ENCODE measurements around the gene USP34.
A peak's percentile ranks its signal among the peaks of the same experiment; 100 is the strongest.

The USP34 gene

DNA sequence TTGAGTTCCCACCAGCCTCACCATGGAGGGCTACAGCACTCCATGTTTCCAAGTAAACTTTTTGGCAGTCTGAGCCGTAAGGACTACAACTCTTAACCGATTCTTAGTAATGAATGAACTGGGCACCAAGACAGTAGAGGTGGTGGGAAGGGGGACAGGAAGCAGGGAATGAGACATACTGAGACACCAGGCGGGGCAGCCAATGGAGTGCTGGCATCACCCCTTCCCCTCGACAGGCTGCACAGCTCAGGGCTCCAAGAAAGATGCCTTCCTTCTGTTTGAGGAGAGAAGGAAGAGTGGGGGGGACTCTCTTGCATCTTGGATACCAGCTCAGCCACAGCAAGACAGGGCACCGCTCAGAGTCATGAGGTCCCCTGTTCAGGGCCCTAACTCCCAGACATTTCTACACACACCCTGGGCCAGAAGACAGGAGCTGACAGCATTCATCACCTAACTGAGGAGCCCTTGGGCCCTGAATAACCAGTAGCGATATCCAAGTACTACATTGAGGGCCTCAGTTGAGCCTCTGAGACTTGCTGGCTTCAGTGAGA, 45.2 kb downstream of the USP34 start:
- TF ChIP-seq, protein P1, sequence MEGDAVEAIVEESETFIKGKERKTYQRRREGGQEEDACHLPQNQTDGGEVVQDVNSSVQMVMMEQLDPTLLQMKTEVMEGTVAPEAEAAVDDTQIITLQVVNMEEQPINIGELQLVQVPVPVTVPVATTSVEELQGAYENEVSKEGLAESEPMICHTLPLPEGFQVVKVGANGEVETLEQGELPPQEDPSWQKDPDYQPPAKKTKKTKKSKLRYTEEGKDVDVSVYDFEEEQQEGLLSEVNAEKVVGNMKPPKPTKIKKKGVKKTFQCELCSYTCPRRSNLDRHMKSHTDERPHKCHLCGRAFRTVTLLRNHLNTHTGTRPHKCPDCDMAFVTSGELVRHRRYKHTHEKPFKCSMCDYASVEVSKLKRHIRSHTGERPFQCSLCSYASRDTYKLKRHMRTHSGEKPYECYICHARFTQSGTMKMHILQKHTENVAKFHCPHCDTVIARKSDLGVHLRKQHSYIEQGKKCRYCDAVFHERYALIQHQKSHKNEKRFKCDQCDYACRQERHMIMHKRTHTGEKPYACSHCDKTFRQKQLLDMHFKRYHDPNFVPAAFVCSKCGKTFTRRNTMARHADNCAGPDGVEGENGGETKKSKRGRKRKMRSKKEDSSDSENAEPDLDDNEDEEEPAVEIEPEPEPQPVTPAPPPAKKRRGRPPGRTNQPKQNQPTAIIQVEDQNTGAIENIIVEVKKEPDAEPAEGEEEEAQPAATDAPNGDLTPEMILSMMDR (IDR thresholded peaks at IDR 0.05; ENCODE audit: low read depth, low read length, missing control alignments), result no peak
- in situ Hi-C loops (cut with HindIII; ENCODE audit: low pct_ligation_motif_present, low sequenced_read_pairs), result no loop called here
- Histone ChIP-seq H3K4me3 (ENCODE audit: low read depth, low read length) (no peak overlapping the region), H3K27ac (no peak overlapping the region), H3K27me3 (replicated peaks) (no peaks in the 10 kb centered on the region), H3K36me3 (replicated peaks) (no peaks in the 10 kb centered on the region)
- no peak for DNase-seq

DNA sequence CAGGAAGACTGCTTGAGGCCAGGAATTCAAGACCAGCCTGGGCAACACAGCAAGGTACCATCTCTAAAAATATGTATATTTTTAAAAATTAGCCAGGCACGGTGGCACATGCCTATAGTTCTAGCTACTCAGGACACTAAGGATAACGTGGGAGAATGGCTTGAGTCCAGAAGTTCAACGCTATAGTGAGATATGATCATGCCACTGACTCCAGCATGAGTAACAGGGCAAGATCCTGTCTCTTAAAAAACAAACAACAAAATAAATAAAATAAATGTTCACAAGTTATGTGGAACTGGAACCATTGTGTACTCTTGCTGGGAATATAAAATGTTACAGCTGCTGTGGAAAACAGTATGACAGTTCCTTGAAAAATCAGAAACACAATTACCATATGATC, 47.2 kb downstream of the USP34 start:
- Histone ChIP-seq H3K27ac (no peak overlapping the region), H3K4me3 (ENCODE audit: low read depth, low read length) (no peak overlapping the region), H3K27me3 (replicated peaks) (no peaks in the 10 kb centered on the region), H3K36me3 (replicated peaks) (no peaks in the 10 kb centered on the region)
- in situ Hi-C loops (cut with HindIII; ENCODE audit: low pct_ligation_motif_present, low sequenced_read_pairs), result no loop called here
- TF ChIP-seq, protein P1 (IDR thresholded peaks at IDR 0.05; ENCODE audit: low read depth, low read length, missing control alignments), result no peak
- peak; percentile 67 for DNase-seq

GRCh38 chr2:61421611-61422010, 49.3 kb downstream of the USP34 start:
- no peaks in the 10 kb centered on the region for H3K36me3 ChIP-seq (replicated peaks)
- H3K27me3 ChIP-seq (replicated peaks), result no peaks in the 10 kb centered on the region
- TF ChIP-seq, protein P1 (IDR thresholded peaks at IDR 0.05; ENCODE audit: low read depth, low read length, missing control alignments), result no peak
- H3K27ac ChIP-seq, result no peak overlapping the region
- no peak overlapping the region for H3K4me3 ChIP-seq (ENCODE audit: low read depth, low read length)
- DNase-seq, result no peak
- in situ Hi-C loops (cut with HindIII; ENCODE audit: low pct_ligation_motif_present, low sequenced_read_pairs), result no loop called here

DNA sequence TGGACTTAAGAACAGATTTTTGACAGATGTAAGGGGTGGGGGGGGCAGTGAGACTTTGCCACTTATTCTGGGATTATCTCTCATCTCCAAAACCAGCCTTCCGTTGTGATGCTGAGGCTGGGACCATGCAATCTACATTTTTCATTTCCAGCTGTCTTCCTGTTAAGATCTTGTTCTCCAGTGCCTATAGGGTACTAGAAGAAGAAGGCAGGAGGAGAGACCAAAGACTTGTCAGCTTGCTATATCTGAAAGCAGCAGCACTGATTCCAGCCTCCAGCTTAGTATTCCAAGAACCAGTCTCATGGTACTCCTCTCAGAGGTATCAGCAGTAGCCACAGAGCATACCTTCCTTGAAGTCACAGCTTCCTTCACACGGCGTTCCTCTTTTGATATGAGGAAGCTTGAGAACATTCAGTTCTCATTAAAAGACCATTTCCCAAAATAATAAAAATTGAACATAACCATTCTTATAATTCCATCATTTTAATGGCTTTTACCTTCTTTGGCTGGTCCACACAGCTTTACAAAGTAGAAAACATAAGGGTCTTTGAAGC, 49.8 kb downstream of the USP34 start:
- Histone ChIP-seq H3K27me3 (replicated peaks) (no peaks in the 10 kb centered on the region), H3K4me3 (ENCODE audit: low read depth, low read length) (no peak overlapping the region), H3K27ac (no peak overlapping the region), H3K36me3 (replicated peaks) (no peaks in the 10 kb centered on the region)
- TF ChIP-seq, protein P1 (IDR thresholded peaks at IDR 0.05; ENCODE audit: low read depth, low read length, missing control alignments), result no peak
- DNase-seq, result no peak
- in situ Hi-C loops (cut with HindIII; ENCODE audit: low pct_ligation_motif_present, low sequenced_read_pairs), result no loop called here

DNA sequence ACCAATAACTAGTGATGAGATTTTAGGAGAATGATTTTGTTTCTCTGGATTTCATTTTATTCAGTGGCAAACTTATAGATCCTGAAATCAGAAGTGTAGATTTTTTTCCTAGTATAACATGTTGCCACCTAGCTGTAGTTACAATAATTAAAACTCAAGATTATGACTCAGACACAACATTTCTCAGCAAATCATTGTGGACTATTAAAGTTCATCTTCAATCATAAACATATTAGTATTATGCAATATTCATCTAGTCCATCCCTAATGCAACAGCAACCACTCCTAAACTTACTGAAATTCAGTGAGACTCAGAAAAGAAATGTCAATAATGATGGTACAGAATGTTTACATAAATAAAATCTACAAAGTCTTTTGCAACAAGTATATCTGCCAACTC, 51.3 kb downstream of the USP34 start:
- Histone ChIP-seq H3K27ac (no peak overlapping the region), H3K4me3 (ENCODE audit: low read depth, low read length) (no peak overlapping the region), H3K27me3 (replicated peaks) (no peaks in the 10 kb centered on the region), H3K36me3 (replicated peaks) (no peaks in the 10 kb centered on the region)
- in situ Hi-C loops (cut with HindIII; ENCODE audit: low pct_ligation_motif_present, low sequenced_read_pairs), result no loop called here
- DNase-seq, result no peak
- TF ChIP-seq, protein P1 (IDR thresholded peaks at IDR 0.05; ENCODE audit: low read depth, low read length, missing control alignments), result no peak

DNA sequence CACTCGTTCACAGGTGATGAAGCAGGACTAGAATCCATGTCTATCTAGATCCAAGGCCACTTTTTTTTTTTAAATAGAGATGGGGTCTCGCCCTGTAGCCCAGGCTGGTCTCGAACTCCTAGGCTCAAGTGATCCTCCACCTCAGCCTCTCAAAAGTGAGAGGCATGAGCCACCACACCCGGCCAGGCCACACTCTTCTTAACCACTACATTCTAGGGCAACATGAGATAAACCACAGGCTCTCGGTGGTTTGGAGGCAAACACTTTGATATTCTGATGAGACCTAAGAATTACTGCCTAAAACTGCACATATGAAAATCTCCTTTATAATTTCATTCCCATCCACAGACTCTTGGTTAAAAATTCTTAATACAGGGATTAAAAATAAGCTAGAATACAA, 51.8 kb downstream of the USP34 start:
- no peak overlapping the region for H3K4me3 ChIP-seq (ENCODE audit: low read depth, low read length)
- TF ChIP-seq, protein P1 (IDR thresholded peaks at IDR 0.05; ENCODE audit: low read depth, low read length, missing control alignments), result no peak
- H3K27me3 ChIP-seq (replicated peaks), result no peaks in the 10 kb centered on the region
- no peak overlapping the region for H3K27ac ChIP-seq
- DNase-seq, result no peak
- no peaks in the 10 kb centered on the region for H3K36me3 ChIP-seq (replicated peaks)
- in situ Hi-C loops (cut with HindIII; ENCODE audit: low pct_ligation_motif_present, low sequenced_read_pairs), result no loop called here

Measured in brain microvascular endothelial cell (primary cell).